ENCODE measurements around the gene GRWD1. TPM values are rescaled to one million over a fixed set of nuclear protein-coding genes. Genes with fewer than 3 reads are reported as not detected.

The GRWD1 gene
- total RNA-seq, 1 donor: 38.4 TPM

DNA sequence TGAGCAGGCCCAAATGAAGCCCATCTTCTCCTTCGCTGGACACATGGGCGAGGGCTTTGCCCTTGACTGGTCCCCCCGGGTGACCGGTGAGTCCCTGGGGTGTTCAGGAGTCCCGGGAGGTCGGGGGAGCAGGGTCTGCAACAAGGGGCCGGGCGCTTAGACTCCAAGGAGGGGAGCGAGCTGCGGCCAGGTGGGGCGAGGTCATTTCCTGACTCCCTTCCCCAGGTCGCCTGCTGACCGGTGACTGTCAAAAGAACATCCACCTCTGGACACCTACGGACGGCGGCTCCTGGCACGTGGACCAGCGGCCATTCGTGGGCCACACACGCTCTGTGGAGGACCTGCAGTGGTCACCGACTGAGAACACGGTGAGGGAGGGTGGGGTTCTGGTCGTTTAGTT, 4.7 kb downstream of the GRWD1 start:
- H3K4me3 ChIP-seq (ENCODE audit: low read depth, low read length): no peak overlapping the region
- no peak for DNase-seq (ENCODE audit: low read depth)
- TF ChIP-seq, protein P1, sequence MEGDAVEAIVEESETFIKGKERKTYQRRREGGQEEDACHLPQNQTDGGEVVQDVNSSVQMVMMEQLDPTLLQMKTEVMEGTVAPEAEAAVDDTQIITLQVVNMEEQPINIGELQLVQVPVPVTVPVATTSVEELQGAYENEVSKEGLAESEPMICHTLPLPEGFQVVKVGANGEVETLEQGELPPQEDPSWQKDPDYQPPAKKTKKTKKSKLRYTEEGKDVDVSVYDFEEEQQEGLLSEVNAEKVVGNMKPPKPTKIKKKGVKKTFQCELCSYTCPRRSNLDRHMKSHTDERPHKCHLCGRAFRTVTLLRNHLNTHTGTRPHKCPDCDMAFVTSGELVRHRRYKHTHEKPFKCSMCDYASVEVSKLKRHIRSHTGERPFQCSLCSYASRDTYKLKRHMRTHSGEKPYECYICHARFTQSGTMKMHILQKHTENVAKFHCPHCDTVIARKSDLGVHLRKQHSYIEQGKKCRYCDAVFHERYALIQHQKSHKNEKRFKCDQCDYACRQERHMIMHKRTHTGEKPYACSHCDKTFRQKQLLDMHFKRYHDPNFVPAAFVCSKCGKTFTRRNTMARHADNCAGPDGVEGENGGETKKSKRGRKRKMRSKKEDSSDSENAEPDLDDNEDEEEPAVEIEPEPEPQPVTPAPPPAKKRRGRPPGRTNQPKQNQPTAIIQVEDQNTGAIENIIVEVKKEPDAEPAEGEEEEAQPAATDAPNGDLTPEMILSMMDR (IDR thresholded peaks at IDR 0.05; ENCODE audit: insufficient read depth, low read depth, low read length): no peak

GRCh38 chr19:48450863-48451262, 5.1 kb downstream of the GRWD1 start:
- DNase-seq (ENCODE audit: low read depth): no peak
- TF ChIP-seq, protein P1 (IDR thresholded peaks at IDR 0.05; ENCODE audit: insufficient read depth, low read depth, low read length): no peak
- H3K4me3 ChIP-seq (ENCODE audit: low read depth, low read length): no peak overlapping the region

DNA sequence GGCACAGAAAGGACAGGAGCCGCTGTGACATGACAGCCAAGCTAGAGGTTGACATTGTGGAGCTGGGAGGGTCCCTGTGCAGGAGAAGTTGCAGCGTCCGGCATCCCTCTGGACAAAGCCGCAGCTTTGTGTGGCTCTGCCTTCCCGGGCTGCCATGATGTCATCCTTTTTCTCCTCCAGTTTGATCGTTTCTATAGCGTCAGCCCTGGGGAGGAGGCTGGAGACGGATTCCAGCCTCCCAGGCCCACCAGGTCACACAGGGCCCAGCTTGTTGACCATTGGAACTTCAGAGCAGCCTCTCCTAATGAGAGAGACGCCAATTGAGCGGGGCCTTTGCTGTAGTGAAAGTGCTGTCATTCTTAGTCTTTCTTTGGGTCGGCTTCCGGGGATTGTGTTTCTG, 5.8 kb downstream of the GRWD1 start:
- no peak for DNase-seq (ENCODE audit: low read depth)
- TF ChIP-seq, protein P1 (IDR thresholded peaks at IDR 0.05; ENCODE audit: insufficient read depth, low read depth, low read length): no peak
- H3K4me3 ChIP-seq (ENCODE audit: low read depth, low read length): no peak overlapping the region

DNA sequence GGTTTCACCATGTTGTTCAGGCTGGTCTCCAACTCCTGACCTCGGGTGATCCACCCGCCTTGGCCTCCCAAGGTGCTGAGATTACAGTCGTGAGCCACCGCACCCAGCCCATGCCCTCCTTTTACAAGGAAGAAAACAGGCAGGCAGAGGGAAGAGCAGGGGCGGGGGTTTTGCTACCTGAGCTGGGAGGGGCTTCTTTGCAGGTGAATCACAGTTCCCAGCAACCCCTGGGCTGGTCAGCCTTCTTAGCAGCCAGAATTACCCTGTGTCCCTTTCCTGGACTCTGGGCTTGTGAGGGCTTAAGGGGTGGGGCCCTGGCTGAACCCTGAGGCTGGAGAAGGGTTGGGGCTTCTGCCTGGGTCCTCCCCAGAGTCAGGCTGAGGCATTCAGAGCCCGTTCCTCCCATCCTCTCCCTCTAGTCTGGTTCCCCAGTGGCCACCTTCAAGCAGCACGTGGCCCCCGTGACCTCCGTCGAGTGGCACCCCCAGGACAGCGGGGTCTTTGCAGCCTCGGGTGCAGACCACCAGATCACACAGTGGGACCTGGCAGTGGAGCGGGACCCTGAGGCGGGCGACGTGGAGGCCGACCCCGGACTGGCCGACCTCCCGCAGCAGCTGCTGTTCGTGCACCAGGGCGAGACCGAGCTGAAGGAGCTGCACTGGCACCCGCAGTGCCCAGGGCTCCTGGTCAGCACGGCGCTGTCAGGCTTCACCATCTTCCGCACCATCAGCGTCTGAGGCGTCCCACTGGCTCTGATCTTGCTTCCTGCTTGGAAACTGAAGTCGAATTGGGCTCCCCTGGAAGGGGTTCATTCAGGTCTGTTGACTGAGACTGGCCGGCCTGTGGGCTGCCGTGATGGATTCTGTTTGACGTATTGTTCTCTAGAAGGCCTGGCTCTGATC, 6.8 kb downstream of the GRWD1 start:
- TF ChIP-seq, protein P1 (IDR thresholded peaks at IDR 0.05; ENCODE audit: insufficient read depth, low read depth, low read length): no peak
- no peak for DNase-seq (ENCODE audit: low read depth)
- no peak overlapping the region for H3K4me3 ChIP-seq (ENCODE audit: low read depth, low read length)

- DNase-seq (ENCODE audit: low read depth): no peak
- TF ChIP-seq, protein P1 (IDR thresholded peaks at IDR 0.05; ENCODE audit: insufficient read depth, low read depth, low read length): no peak
- H3K4me3 ChIP-seq (ENCODE audit: low read depth, low read length): no peak overlapping the region
These were observed 8.5 kb downstream of the GRWD1 start for GRCh38 chr19:48454150-48454730.

DNA sequence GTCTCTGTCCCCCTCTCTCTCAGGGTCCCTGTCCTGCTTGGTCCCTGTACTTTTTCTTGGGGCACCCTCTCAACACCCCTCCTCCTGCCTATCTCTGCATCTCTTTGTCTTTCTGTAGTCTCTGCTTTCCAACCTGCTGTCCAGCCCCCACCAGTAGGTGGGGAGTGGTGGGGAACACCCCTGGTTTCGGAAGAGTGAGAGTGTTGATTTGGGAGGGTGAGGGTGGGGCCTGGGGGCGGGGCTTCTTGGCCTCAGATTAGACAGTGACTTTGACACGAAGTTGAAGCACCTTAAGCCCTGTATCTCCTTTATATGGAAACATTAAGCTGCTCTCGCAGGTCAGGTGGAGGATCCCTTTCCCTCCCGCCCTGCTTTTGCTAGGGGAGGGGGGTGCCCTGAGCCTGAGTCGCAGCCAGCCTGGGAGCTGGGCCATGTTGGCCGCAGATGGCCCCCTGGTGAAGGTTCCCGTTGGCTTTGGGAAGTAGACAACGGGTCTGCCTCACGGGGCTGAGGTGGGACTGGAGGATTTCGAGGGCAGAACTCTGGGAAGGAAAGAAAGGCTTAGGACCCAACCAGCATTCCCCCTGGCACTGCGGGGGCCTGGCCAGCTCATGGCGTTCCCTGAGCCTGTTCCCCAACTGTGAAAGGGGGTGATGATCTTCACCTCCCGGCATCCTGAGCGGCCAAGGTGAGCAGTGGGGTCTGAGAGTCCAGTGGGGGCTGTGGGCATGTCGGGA, 9.6 kb downstream of the GRWD1 start, which contains the start of gene KCNJ14:
KCNJ14 (plus strand) TSS at position 404 of the 737 bp plus-strand sequence. CDS start 6,151 bp downstream, outside the sequence.
- TF ChIP-seq, protein P1 (IDR thresholded peaks at IDR 0.05; ENCODE audit: insufficient read depth, low read depth, low read length): no peak
- no peak within 1 kb of the TSS for H3K4me3 ChIP-seq (ENCODE audit: low read depth, low read length)
- no peak for DNase-seq (ENCODE audit: low read depth)
